Fibroblast of the conjunctiva (primary cell): ENCODE results near the gene NPTXR.
A peak's percentile ranks its signal among the peaks of the same experiment; 100 is the strongest.

Source experiments
- DNase-seq: peaks from one replicate; pipeline ENCODE4 v3.0.0-alpha.2; 2010; ENCODE audit warnings: low read depth

The NPTXR gene

DNA sequence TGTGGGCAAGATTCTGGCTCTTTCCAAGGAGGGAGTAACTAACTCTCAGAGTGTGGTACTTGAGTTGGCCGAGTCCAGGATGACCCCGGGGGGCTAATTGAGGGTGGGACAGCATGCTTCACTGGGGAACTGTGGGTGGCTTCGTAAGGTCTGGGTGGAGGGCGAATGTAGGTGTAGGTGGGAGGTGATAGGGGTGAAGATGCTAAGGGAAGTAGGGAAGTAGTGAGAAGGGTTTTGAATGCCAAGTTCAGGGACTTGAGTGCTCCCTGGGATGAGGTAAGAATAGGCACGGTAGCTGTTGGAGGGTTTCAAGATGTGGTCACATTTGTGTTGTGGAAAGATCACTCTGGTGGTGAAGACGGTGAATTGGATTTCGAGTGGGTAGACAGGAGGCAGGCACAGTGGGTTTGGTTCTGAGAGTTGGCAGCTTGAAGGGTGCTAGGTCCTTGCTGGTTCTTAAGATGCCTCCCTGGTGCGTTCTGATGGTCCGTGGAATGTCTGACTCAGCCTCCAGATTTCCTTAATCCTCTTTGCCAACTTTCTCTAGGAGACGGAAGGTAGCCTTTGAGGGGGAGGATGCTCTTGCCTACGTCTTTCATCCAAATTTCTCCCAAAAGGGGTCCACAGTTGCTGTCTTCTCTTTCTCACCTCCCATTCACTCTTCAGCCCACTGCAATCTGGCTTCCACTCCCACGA lies 47.4 kb downstream of the NPTXR start:
- DNase-seq, result no peak

DNA sequence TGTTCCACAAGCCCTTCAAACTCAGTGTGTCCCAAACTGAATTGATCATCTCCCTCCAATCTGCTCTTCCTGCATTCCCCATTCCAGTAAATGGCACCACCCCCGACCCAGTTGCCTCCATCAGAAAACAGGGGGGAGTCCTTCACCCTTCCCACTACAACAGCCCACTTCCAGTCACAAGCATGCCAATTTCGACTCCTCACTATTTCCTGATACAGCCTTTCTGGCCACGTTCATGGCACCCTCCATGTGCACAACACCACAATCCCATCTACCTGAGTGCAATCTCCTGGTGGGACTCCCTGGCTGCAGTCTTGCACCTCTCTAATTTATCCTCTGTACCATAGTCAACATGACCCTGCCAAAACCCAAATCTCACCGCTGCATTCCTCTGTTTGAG lies 48.3 kb downstream of the NPTXR start:
- DNase-seq, result no peak

DNA sequence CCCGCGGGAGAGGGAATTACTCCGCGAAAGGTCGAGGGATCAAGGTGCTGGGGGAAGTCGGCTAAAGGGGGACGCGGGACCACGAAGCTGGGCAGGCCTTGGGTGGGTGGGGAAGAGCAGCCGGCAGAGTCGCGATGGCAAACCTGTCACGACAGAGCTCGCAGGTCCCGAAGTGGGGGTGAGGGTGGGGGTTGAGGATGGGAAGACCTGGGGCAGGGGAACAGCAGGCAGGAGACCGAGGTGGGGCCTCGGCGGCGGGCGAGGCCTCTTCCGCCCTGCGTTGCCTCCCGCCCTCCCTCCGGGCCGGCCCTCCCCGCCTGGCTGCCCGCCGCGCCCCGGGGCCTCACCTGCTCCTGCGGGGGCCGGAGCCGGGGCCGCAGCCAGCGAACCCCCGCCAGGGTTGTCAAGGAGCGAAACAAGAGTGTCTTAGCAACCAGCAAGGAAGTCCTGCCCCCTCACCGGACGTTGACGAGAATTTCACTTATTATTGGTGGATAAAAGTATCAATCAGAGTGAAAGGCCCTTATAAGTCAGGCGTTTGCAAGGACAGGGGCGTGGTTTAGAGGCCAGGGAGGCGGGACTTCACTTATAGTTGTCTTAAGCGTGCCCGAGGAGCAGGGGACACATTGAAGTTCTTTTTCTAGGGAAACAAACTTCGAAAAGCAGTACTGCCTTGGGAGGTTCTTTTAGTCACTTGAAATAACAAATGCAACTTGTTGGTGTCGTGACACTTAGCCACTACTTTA lies 49.9 kb downstream of the NPTXR start, which contains the start of gene DNAL4:
TSS of gene DNAL4 (minus strand) at position 423 of the 746 bp plus-strand sequence. CDS start 11,412 bp downstream, outside the sequence.
- peak; percentile 98 for DNase-seq

DNA sequence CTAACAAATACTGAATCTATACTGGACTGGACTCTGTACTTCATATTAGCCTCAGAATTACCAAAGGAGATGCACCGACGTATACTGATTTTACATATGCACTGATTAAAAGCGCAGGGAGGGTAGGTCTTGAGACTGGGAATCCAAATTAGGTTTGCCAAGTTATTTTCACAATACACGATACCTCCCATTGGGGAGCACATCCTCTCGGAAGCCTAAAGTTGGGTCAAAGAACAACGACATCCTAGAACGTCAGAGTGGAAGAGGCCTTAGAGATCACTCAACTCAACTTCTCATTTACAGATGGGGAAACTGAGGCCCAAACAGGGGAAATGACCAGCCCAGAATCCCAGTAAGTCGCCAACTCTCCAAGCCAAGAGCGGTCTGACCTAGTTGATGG lies 50.5 kb downstream of the NPTXR start:
- no peak for DNase-seq

- no peak for DNase-seq
These were observed 51.0 kb downstream of the NPTXR start for GRCh38 chr22:38792833-38793232.

DNA sequence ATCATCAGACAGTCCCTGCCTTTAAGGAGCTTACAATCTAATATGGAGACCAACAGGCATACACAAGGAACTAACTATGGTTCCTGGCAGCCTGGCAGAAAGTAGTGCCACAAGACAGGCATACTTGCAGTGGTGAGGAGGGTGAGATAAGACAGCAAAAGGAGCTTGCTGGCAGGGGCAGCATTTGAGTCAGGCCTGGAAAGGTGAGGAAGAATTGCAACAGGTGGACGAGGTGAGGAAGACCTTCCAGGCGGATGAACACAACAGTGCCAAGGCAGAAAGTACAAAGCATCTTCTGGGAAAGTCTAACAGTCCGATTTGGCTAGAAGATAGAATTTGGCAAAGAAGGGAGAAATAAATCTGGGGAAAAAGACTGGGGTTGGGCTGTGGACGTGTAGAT lies 54.2 kb downstream of the NPTXR start:
- no peak for DNase-seq

GRCh38 chr22:38788846-38789245 lies 55.0 kb downstream of the NPTXR start:
- DNase-seq, result no peak

GRCh38 chr22:38788021-38788816 lies 55.6 kb downstream of the NPTXR start:
- DNase-seq, result peak; percentile 75

DNA sequence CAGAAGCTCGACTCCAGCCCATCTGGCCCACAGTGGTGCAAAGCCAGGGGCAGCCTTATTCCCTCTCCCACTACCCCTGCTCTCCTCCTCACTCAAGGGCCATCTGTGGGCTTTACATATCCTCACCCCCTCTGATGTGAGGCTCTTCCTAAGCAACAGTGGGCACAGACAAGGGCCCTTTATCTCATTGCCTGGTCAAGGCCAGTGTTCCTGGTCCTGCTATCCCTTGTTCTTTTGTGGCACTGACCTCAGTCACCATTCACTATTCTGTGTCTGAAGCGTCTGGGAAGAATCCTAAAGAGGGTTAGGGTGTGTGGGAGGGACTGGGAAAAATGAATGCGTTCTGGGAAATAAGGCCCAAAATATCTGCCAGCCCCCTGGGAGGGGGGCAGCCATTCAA lies 57.2 kb downstream of the NPTXR start:
- DNase-seq, result no peak

- no peak for DNase-seq
These were observed 59.0 kb downstream of the NPTXR start for GRCh38 chr22:38784856-38785255.

- DNase-seq, result no peak
These were observed 59.8 kb downstream of the NPTXR start for GRCh38 chr22:38784035-38784434.

- DNase-seq, result no peak
These were observed 60.7 kb downstream of the NPTXR start for GRCh38 chr22:38783095-38783615.

DNA sequence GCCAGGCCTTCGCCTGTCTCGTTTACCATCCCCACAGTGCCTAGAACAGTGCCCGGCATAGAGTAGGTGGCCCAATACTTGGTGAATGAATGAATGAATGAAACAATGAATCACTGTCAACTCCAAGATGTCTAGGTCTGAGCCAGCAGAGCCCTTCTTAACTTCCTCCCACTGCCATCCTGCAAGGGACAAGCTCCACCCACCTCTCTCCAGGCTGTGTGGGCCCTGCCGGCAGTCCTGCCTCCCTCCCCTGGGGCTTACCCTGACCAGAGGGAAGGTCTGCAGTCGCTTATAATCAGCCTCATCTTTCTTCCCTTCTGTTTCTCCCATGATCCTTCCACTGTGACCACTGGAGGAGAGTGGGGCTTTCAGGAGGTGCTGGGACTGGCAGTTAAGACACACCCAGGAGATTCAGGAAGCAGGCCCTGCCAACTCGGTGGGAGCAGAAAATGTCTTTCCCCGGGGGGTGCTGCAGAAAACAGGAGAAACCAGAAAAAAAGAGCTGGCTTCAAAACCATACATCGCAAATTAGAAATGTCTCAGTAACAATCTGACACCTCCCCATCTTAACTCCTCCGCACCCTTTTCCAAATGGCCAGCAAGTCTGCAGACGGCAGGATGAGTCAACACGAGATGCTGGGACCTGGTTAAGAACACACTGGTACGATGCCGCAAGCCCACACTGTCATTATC lies 61.3 kb downstream of the NPTXR start:
- no peak for DNase-seq

- no peak for DNase-seq
These were observed 62.8 kb downstream of the NPTXR start for GRCh38 chr22:38781033-38781432.

DNA sequence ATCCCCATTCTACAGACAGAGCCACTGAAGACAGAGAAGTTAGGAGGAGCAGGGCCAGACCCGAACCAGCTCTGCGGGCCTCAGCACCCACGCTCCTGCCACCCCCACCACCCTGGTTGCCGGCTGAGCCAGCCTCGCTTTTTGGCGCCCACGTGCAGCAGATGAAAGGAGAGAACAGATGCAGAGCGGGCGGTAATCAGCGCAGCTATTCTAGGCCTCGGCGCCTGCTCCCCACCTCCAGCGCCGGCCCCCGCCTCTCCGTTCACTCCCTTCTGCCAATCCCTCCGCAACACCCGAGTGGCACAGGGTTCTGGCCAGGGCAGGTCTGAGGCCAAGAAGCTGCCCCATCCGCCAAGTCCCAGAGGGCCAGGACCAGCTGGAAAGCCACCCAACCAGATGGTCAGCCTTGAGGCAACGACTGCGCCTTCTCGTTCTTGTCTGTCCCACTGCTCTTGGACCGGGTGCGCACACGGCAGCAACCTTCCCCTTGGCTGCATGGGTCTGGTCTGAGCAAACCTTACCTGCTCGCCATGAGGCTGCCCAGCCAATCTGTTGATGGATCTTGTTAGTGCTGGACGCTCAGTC lies 66.6 kb downstream of the NPTXR start:
- DNase-seq, result no peak

DNA sequence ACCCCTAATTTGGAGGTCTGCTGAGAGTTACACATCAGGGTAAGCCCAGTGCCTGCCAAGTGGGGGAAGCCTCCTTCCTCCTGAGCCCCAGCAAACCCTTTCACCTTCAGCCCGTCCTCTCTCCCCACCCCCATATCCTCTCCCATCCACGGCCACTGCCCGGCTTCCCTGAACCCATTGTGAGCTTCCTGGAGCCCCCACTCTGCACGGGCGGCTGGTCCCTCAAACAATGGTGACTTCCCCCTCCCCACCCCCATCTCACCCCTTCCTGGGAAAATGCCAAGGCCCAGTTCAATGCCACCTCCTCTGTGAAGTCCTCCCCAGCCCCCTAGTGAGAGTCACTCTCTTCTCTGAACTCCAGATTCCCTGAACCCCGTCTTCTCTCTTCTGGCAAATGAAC lies 67.7 kb downstream of the NPTXR start:
- no peak for DNase-seq

- no peak for DNase-seq
These were observed 68.2 kb downstream of the NPTXR start for GRCh38 chr22:38775656-38776055.

DNA sequence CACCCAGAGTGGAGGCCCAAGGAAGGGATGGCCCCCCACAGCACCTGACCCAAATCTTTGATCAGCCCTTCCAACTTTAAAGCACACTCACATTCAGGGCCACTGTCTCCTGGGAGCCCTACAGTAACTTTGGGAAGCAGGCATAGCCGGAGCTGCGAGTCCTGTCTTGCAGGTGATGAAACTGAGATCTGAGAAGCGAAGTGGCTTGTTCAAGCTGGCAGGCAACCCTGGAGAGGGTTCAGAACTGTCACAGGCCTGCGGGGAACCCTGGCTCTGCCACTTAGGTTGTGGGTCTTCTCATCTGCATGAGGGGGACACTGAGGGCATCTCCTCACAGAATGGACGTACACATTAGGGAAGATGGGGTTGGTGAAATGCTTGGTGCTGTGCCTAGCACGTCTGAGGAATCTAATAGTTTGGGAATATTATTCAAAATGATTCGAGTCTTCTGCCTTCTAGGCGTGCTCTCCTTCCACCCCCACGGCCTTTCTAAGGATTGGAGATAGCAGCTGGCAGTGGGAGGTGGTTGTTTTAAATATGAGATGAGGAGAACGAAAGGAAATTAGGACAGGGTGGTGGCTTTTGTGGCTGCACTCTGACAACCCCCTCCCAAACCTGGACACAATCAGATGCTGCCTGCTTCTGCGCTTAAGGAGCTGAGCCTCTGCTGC lies 69.2 kb downstream of the NPTXR start:
- DNase-seq, result no peak

DNA sequence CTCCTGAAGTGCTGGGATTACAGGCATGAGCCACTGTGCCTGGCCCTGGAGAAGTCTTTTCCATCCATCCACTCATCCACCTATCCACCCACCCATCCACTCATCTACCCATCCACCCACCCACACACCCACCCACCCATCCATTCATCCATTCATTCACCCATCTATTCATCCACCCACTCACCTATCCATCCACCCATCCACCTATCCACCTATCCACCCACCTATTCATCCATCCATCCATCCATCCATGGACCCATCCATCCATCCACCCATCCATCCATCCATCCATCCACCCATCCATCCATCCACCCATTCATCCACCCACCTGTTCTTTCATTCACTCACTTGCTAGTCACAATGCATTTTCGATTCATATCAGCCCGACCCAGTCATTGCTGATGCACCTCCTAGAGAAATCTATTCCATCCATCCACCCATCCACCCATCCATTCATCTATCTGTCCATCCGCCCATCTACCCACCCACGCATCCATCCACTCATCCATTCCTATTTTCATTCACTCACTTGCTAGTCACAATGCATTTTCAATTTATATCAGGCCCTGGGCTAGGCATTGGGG lies 70.4 kb downstream of the NPTXR start:
- no peak for DNase-seq

- no peak for DNase-seq
These were observed 71.3 kb downstream of the NPTXR start for GRCh38 chr22:38772623-38772873.
